Erythroblast (primary cell): ENCODE measurements around the gene C2orf69.

Experiments used
- GATA1 ChIP-seq: IDR thresholded peaks from 2 replicates; pipeline ENCODE4 v1.6.1; 2011; ENCODE audit warnings: low read depth, mild to moderate bottlenecking, control low read depth, low read length, moderate library complexity
- POLR2A ChIP-seq: IDR thresholded peaks from 2 replicates; pipeline ENCODE4 v1.6.1; 2011; ENCODE audit warnings: mild to moderate bottlenecking, low read length

- no peak for TF ChIP-seq POLR2A
- no peak for TF ChIP-seq GATA1
Measured at GRCh38 chr2:199932312-199932855, 21.3 kb downstream of the C2orf69 start.
